IMR-90 (cell line): Measurements from ENCODE around the gene CLEC17A. TPM values are rescaled to one million over a fixed set of nuclear protein-coding genes. Genes with fewer than 3 reads are reported as not detected.

Source experiments
- ATAC-seq: fragments of 200-7000 bp; cut with Tn5 transposase; 2 replicates; pipeline ENCODE4 v1.9.1; 2020; ENCODE audit warnings: low read depth, mild to moderate bottlenecking, moderate library complexity
- BruUV-seq: library from RNA; stranded (reverse); fragments of 400-500 nt; replicated peaks from 2 replicates; lab custom pipeline; 2021; lab: Mats Ljungman, UMichigan
- CTCF ChIA-PET: fragments of 300-600 bp; formaldehyde crosslinking; extraction: SDS; loops from one replicate; lab custom pipeline; 2021; ENCODE audit warnings: antibody characterized with exemption; lab: Yijun Ruan, JAX
- POLR2A ChIA-PET: fragments of 300-600 bp; sonication (Branson Sonifier 250); formaldehyde crosslinking; loops from one replicate; lab custom pipeline; 2022; ENCODE audit warnings: antibody characterized with exemption; ENCODE audit not compliant: unreplicated experiment; lab: Charles Lee
- DNase-seq: peaks from one replicate; pipeline ENCODE4 v3.0.0; 2013
- H2AFZ ChIP-seq: replicated peaks from 2 replicates; pipeline ENCODE3; 2013; ENCODE audit warnings: low read length, mild to moderate bottlenecking; ENCODE audit not compliant: poor library complexity
- H2AK5ac ChIP-seq: 2 replicates; pipeline ENCODE4 v1.6.1; 2013; ENCODE audit warnings: low read depth, low read length, inconsistent platforms
- H2AK9ac ChIP-seq: replicated peaks from 2 replicates; pipeline ENCODE3; 2013; ENCODE audit warnings: mild to moderate bottlenecking, low read depth, low read length, moderate library complexity; ENCODE audit not compliant: poor library complexity
- H2BK120ac ChIP-seq: 2 replicates; pipeline ENCODE4 v1.6.1; 2013; ENCODE audit warnings: low read depth, low read length, inconsistent platforms
- H2BK15ac ChIP-seq: 3 replicates; pipeline ENCODE4 v1.6.1; 2013; ENCODE audit warnings: low read depth, low read length, inconsistent platforms
- H2BK20ac ChIP-seq: 2 replicates; pipeline ENCODE4 v1.6.1; 2013; ENCODE audit warnings: low read depth, mild to moderate bottlenecking, inconsistent platforms, low read length, moderate library complexity
- H2BK5ac ChIP-seq: 2 replicates; pipeline ENCODE4 v1.6.1; 2013; ENCODE audit warnings: mild to moderate bottlenecking, low read depth, low read length, inconsistent platforms; ENCODE audit not compliant: poor library complexity, severe bottlenecking
- H3K14ac ChIP-seq: replicated peaks from 2 replicates; pipeline ENCODE4 v1.6.1; 2013; ENCODE audit warnings: low read depth, low read length, inconsistent platforms
- H3K18ac ChIP-seq: 2 replicates; pipeline ENCODE4 v1.6.1; 2013; ENCODE audit warnings: low read depth, low read length, control low read depth
- H3K23ac ChIP-seq: 2 replicates; pipeline ENCODE4 v1.6.1; 2013; ENCODE audit warnings: low read depth, low read length, inconsistent platforms
- H3K27ac ChIP-seq: 2 replicates; pipeline ENCODE4 v1.5.1; 2013; ENCODE audit warnings: mild to moderate bottlenecking, control low read depth, low read length; ENCODE audit not compliant: insufficient read depth
- H3K27me3 ChIP-seq: 2 replicates; pipeline ENCODE4 v1.6.1; 2013; ENCODE audit warnings: low read length; ENCODE audit not compliant: control insufficient read depth, insufficient read depth
- H3K36me3 ChIP-seq: 2 replicates; pipeline ENCODE4 v1.6.1; 2013; ENCODE audit warnings: low read length, mixed read lengths; ENCODE audit not compliant: control insufficient read depth, insufficient read depth
- H3K4ac ChIP-seq: 2 replicates; pipeline ENCODE4 v1.6.1; 2013; ENCODE audit warnings: low read depth, low read length, inconsistent platforms
- H3K4me1 ChIP-seq: 2 replicates; pipeline ENCODE4 v1.6.1; 2013; ENCODE audit warnings: low read length, mixed read lengths; ENCODE audit not compliant: control insufficient read depth, insufficient read depth
- H3K4me2 ChIP-seq: 2 replicates; pipeline ENCODE4 v1.6.1; 2013; ENCODE audit warnings: low read depth, mild to moderate bottlenecking, control low read depth, low read length, moderate library complexity
- H3K4me3 ChIP-seq: 2 replicates; pipeline ENCODE4 v1.5.1; 2013; ENCODE audit warnings: low read depth, mild to moderate bottlenecking, control low read depth, low read length, moderate library complexity; ENCODE audit not compliant: insufficient read depth
- H3K56ac ChIP-seq: 2 replicates; pipeline ENCODE4 v1.6.1; 2013; ENCODE audit warnings: low read length, inconsistent platforms; ENCODE audit not compliant: insufficient read depth; ENCODE audit errors: extremely low read depth
- H3K79me1 ChIP-seq, 2 experiments: 2 replicates each; pipeline ENCODE4 v1.6.1; 2013; ENCODE audit warnings: low read length in 2 of 2, inconsistent platforms in 1 of 2, low read depth in 1 of 2
- H3K9ac ChIP-seq: 2 replicates; pipeline ENCODE4 v1.6.1; 2013; ENCODE audit warnings: low read depth, low read length, control low read depth
- H3K9me1 ChIP-seq: 2 replicates; pipeline ENCODE4 v1.6.1; 2013; ENCODE audit warnings: low read length, inconsistent platforms; ENCODE audit not compliant: insufficient read depth
- H3K9me3 ChIP-seq: 2 replicates; pipeline ENCODE4 v1.6.1; 2013; ENCODE audit warnings: low read length; ENCODE audit not compliant: control insufficient read depth, insufficient read depth
- H4K20me1 ChIP-seq: 2 replicates; pipeline ENCODE4 v1.6.1; 2013; ENCODE audit warnings: low read length, inconsistent platforms; ENCODE audit not compliant: insufficient read depth
- H4K5ac ChIP-seq: 2 replicates; pipeline ENCODE4 v1.6.1; 2013; ENCODE audit warnings: mild to moderate bottlenecking, low read depth, low read length, control low read depth
- H4K8ac ChIP-seq, 2 experiments: 2 replicates each; pipeline ENCODE4 v1.6.1; 2013; ENCODE audit warnings: low read depth in 2 of 2, low read length in 2 of 2, control low read depth in 1 of 2, inconsistent platforms in 1 of 2
- H4K91ac ChIP-seq: 2 replicates; pipeline ENCODE4 v1.6.1; 2013; ENCODE audit warnings: low read depth, low read length, inconsistent platforms; ENCODE audit not compliant: insufficient read depth
- BHLHE40 ChIP-seq: fragments of 150-350 bp; IDR thresholded peaks from 2 replicates; pipeline ENCODE4 v1.6.1; 2016; ENCODE audit warnings: mild to moderate bottlenecking, low read depth, low read length
- CEBPB ChIP-seq: IDR thresholded peaks from 2 replicates; pipeline ENCODE4 v1.6.1; 2012; ENCODE audit warnings: low read depth, low read length, improper control_type of control experiment
- CHD1 ChIP-seq: IDR thresholded peaks from 2 replicates; pipeline ENCODE4 v1.6.1; 2012; ENCODE audit warnings: low read depth, low read length, improper control_type of control experiment
- CTCF ChIP-seq: conservative IDR thresholded peaks from 2 replicates; pipeline ENCODE4 v1.5.1; 2012; ENCODE audit warnings: mild to moderate bottlenecking, low read depth, low read length, improper control_type of control experiment
- ELK1 ChIP-seq: fragments of 150-350 bp; IDR thresholded peaks from 2 replicates; pipeline ENCODE4 v1.6.1; 2016; ENCODE audit warnings: low read depth, mild to moderate bottlenecking, low read length, moderate library complexity, borderline replicate concordance
- FOS ChIP-seq: fragments of 150-350 bp; IDR thresholded peaks from 2 replicates; pipeline ENCODE4 v1.6.1; 2016; ENCODE audit warnings: low read depth, low read length
- MAFK ChIP-seq: IDR thresholded peaks from 2 replicates; pipeline ENCODE4 v1.6.1; 2012; ENCODE audit warnings: low read depth, low read length, improper control_type of control experiment
- MAZ ChIP-seq: IDR thresholded peaks from 2 replicates; pipeline ENCODE4 v1.6.1; 2012; ENCODE audit warnings: low read depth, mild to moderate bottlenecking, low read length, improper control_type of control experiment, moderate library complexity, borderline replicate concordance
- MXI1 ChIP-seq: IDR thresholded peaks from 2 replicates; pipeline ENCODE4 v1.6.1; 2012; ENCODE audit warnings: low read depth, mild to moderate bottlenecking, low read length, moderate library complexity, borderline replicate concordance
- NFE2L2 ChIP-seq: fragments of 150-350 bp; IDR thresholded peaks from 2 replicates; pipeline ENCODE4 v1.6.1; 2016; ENCODE audit warnings: low read depth, mild to moderate bottlenecking, low read length
- POLR2A ChIP-seq: IDR thresholded peaks from 2 replicates; pipeline ENCODE4 v1.6.1; 2012; ENCODE audit warnings: mild to moderate bottlenecking, low read depth, low read length
- RAD21 ChIP-seq: IDR thresholded peaks from 2 replicates; pipeline ENCODE4 v1.6.1; 2012; ENCODE audit warnings: low read length, improper control_type of control experiment
- RCOR1 ChIP-seq: IDR thresholded peaks from 2 replicates; pipeline ENCODE4 v1.6.1; 2012; ENCODE audit warnings: mild to moderate bottlenecking, low read length, improper control_type of control experiment; ENCODE audit not compliant: insufficient replicate concordance
- RFX5 ChIP-seq: IDR thresholded peaks from 2 replicates; pipeline ENCODE4 v1.8.0; 2012; ENCODE audit warnings: low read depth, mild to moderate bottlenecking, low read length, moderate library complexity
- SMC3 ChIP-seq: fragments of 150-350 bp; IDR thresholded peaks from 2 replicates; pipeline ENCODE4 v1.6.1; 2016; ENCODE audit warnings: low read depth, mild to moderate bottlenecking, antibody characterized with exemption, low read length, moderate library complexity
- WGBS, 2 experiments: methylation state at CpG; one replicate each; pipeline versions ENCODE4 v1.1.5 to v1.1.7; 2013; ENCODE audit warnings: missing lambda C conversion rate in 2 of 2; ENCODE audit not compliant: insufficient read length in 1 of 2; ENCODE audit errors: extremely low coverage in 2 of 2; 5-methylcytosine and 5-hydroxymethylcytosine counted together
- dilution Hi-C: fragments of 300-500 bp; cut with HindIII; formaldehyde crosslinking; loops from one replicate; pipeline ENCODE4 v1.14.3; 2018; ENCODE audit warnings: low sequenced_read_pairs; ENCODE audit not compliant: unreplicated experiment
- in situ Hi-C: fragments of 300-500 bp; cut with MboI; formaldehyde crosslinking; loops from 3 replicates; pipeline ENCODE4 v1.14.3; 2019; ENCODE audit warnings: low sequenced_read_pairs, inconsistent platforms, mixed read lengths
- intact Hi-C: fragments of 100-400 bp; cut with micrococcal nuclease; formaldehyde crosslinking; loops from 2 replicates; pipeline ENCODE4 v1.10.0; 2022
- polyA plus RNA-seq, 3 experiments: library from polyadenylated mRNA; depleted of rRNA; stranded (reverse); fragments of >200 nt; gene quantifications; 2 replicates each; pipeline ENCODE4 v1.2.3, GENCODE V29; 2012; ENCODE audit warnings: low replicate concordance in 1 of 3
- total RNA-seq: library from RNA; depleted of rRNA; stranded (reverse); fragments of >200 nt; gene quantifications from 2 replicates; pipeline ENCODE4 v1.2.3, GENCODE V29; 2012
- TF ChIP-seq, protein P1 (sequence below): fragments of 150-350 bp; IDR thresholded peaks from 2 replicates; pipeline ENCODE4 v1.6.1; 2017; ENCODE audit warnings: mild to moderate bottlenecking, antibody characterized with exemption, low read length, low read depth

CLEC17A gene
- total and polyA plus RNA-seq, 2 of the 4 experiments (the other 2 are of a cell fraction), result 0.05 TPM; not detected in 1

- Histone ChIP-seq H3K4ac (no peak overlapping the region), H2BK5ac (no peak overlapping the region), H4K91ac (no peak overlapping the region), H4K5ac (no peak overlapping the region), H4K20me1 (no peaks in the 10 kb centered on the region), H2BK15ac (no peak overlapping the region), H2BK20ac (no peak overlapping the region), H2BK120ac (no peak overlapping the region), H3K14ac (no peak overlapping the region), H3K4me1 (no peaks in the 10 kb centered on the region), H4K8ac (no peak overlapping the region), H3K27ac (no peak overlapping the region), H2AFZ (no peak overlapping the region), H3K4me3 (no peak overlapping the region), H3K9me1 (no peaks in the 10 kb centered on the region), H3K27me3 (no peaks in the 10 kb centered on the region), H3K9me3 (0 out of 2 replicates have a peak, but pooled peaks cover 1% of the 10 kb centered on the region), H3K4me2 (no peak overlapping the region), H3K23ac (no peak overlapping the region), H3K18ac (no peak overlapping the region), H2AK5ac (no peak overlapping the region), H2AK9ac (no peak overlapping the region), H3K56ac (no peak overlapping the region), H3K9ac (no peak overlapping the region), H3K36me3 (no peaks in the 10 kb centered on the region), H3K79me1 (no peaks in the 10 kb centered on the region)
- CTCF ChIA-PET, result no interaction called here
- ATAC-seq (no peak), DNase-seq (no peak)
- BruUV-seq, result no TSS peak
- dilution Hi-C loops, result no loop called here
- 20% methylated on average over 1 of the region's 2 CpGs; no CpG with 5 or more reads in 1 of the 2 experiments for WGBS, 2 experiments
- intact Hi-C loops, result no loop called here
- POLR2A ChIA-PET, result no interaction called here
- no peak for TF ChIP-seq CHD1
- TF ChIP-seq NFE2L2, result no peak
- no peak for TF ChIP-seq FOS
- TF ChIP-seq RCOR1, result no peak
- TF ChIP-seq, protein P1, sequence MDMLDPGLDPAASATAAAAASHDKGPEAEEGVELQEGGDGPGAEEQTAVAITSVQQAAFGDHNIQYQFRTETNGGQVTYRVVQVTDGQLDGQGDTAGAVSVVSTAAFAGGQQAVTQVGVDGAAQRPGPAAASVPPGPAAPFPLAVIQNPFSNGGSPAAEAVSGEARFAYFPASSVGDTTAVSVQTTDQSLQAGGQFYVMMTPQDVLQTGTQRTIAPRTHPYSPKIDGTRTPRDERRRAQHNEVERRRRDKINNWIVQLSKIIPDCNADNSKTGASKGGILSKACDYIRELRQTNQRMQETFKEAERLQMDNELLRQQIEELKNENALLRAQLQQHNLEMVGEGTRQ, result no peak
- TF ChIP-seq POLR2A, result no peak
- TF ChIP-seq RFX5, result no peak
- TF ChIP-seq RAD21, result no peak
- TF ChIP-seq MXI1, result no peak
- no peak for TF ChIP-seq ELK1
- TF ChIP-seq CTCF, result no peak
- no peak for TF ChIP-seq SMC3
- TF ChIP-seq BHLHE40, result no peak
- TF ChIP-seq MAFK, result no peak
- no peak for TF ChIP-seq MAZ
- no peak for TF ChIP-seq CEBPB
- in situ Hi-C loops, result no loop called here
Measured at GRCh38 chr19:14603990-14604387, 21.1 kb downstream of the CLEC17A start.
